PC-9 (cell line): ENCODE data around the gene CNIH3. TPM values are rescaled to one million over a fixed set of nuclear protein-coding genes. Genes with fewer than 3 reads are reported as not detected.

ENCODE experiments used
- BruUV-seq: library from RNA; stranded (reverse); fragments of 400-500 nt; replicated peaks from 2 replicates; lab custom pipeline; 2021; lab: Mats Ljungman, UMichigan
- CTCF ChIA-PET: fragments of 300-600 bp; sonication (Branson Sonifier 250); formaldehyde crosslinking; loops from one replicate; lab custom pipeline; 2022; ENCODE audit warnings: antibody characterized with exemption; lab: Charles Lee
- POLR2A ChIA-PET: fragments of 300-600 bp; sonication (Branson Sonifier 250); formaldehyde crosslinking; loops from one replicate; lab custom pipeline; 2022; ENCODE audit warnings: antibody characterized with exemption; ENCODE audit not compliant: unreplicated experiment; lab: Charles Lee
- DNase-seq, 2 experiments: peaks; one replicate each; pipeline versions ENCODE4 v3.0.0 to v3.0.0-alpha.2; 2015 to 2022; ENCODE audit warnings: mixed read lengths in 1 of 2
- H2AFZ ChIP-seq: fragments of 200-600 bp; sonication (generic); 2 replicates; pipeline ENCODE4 v1.8.1; 2017; ENCODE audit warnings: antibody characterized with exemption
- H3F3A ChIP-seq: fragments of 200-600 bp; sonication (generic); 2 replicates; pipeline ENCODE4 v1.8.1; 2017; ENCODE audit warnings: antibody characterized with exemption, mild to moderate bottlenecking, low read depth; ENCODE audit not compliant: insufficient read depth
- H3K27ac ChIP-seq: fragments of 200-600 bp; sonication (generic); 2 replicates; pipeline ENCODE4 v1.6.1; 2016; ENCODE audit warnings: mixed run types
- H3K27me3 ChIP-seq: fragments of 200-600 bp; sonication (generic); 2 replicates; pipeline ENCODE4 v1.6.1; 2016; ENCODE audit warnings: low read depth, mixed run types; ENCODE audit not compliant: insufficient read depth
- H3K36me3 ChIP-seq: fragments of 200-600 bp; sonication (generic); 2 replicates; pipeline ENCODE4 v1.6.1; 2016; ENCODE audit warnings: low read depth, mixed run types
- H3K4me1 ChIP-seq: fragments of 200-600 bp; sonication (generic); replicated peaks from 2 replicates; pipeline ENCODE4 v1.6.1; 2016; ENCODE audit warnings: mixed run types; ENCODE audit not compliant: insufficient read depth
- H3K4me2 ChIP-seq: fragments of 200-600 bp; sonication (generic); 2 replicates; pipeline ENCODE4 v1.6.1; 2017; ENCODE audit warnings: mixed run types
- H3K4me3 ChIP-seq: fragments of 200-600 bp; sonication (generic); 2 replicates; pipeline ENCODE4 v1.6.1; 2016; ENCODE audit warnings: mixed run types
- H3K79me2 ChIP-seq: fragments of 200-600 bp; sonication (generic); 2 replicates; pipeline ENCODE4 v1.6.1; 2017; ENCODE audit warnings: low read depth, mixed run types
- H3K9me2 ChIP-seq: fragments of 200-600 bp; sonication (generic); 2 replicates; pipeline ENCODE4 v1.8.1; 2017; ENCODE audit warnings: mild to moderate bottlenecking; ENCODE audit not compliant: insufficient read depth
- H3K9me3 ChIP-seq: fragments of 200-600 bp; sonication (generic); 2 replicates; pipeline ENCODE4 v1.8.1; 2016; ENCODE audit warnings: low read depth; ENCODE audit not compliant: insufficient read depth
- H4K20me1 ChIP-seq: fragments of 200-600 bp; sonication (generic); 2 replicates; pipeline ENCODE4 v1.8.1; 2017; ENCODE audit not compliant: insufficient read depth
- EZH2 ChIP-seq: fragments of 200-600 bp; sonication (generic); IDR thresholded peaks from 2 replicates; pipeline ENCODE4 v1.8.0; 2017; ENCODE audit warnings: antibody characterized with exemption, low read depth
- intact Hi-C: fragments of 100-400 bp; cut with micrococcal nuclease; formaldehyde crosslinking; loops from one replicate; pipeline ENCODE4 v1.10.0; 2022; ENCODE audit not compliant: unreplicated experiment
- total RNA-seq: library from RNA; stranded (reverse); gene quantifications from 2 replicates; pipeline ENCODE4 v1.2.3, GENCODE V29; 2021
- TF ChIP-seq, protein P1 (sequence below): fragments of 200-600 bp; sonication (generic); conservative IDR thresholded peaks from 2 replicates; pipeline ENCODE4 v1.6.1; 2017; ENCODE audit warnings: mixed run types, antibody characterized with exemption, mild to moderate bottlenecking, moderate library complexity

CNIH3 gene
- total RNA-seq, 1 experiment from 2014 or later, result 8.4 TPM

DNA sequence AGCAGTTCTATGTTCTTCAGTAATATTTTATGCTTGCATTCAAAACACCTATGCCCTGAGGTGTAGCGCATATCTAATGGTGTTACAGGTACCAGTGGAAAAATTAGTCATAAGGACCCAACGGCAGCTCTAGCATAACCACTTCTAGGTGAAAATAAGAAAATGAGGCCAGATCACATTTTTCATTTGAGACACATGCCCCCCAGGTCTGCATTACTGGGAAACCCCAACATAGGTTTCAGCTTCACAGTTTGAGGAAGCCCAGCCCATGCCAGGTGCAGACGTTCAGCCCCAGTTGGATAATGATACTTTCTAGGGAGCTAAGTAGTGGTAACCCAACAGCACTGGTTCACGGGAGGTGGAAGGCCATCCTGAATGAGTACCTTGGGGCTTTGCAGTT, 129.8 kb downstream of the CNIH3 start:
- H3K9me2 ChIP-seq, result no peaks in the 10 kb centered on the region
- intact Hi-C loops, result no loop called here
- no peaks in the 10 kb centered on the region for H3F3A ChIP-seq
- CTCF ChIA-PET, result no interaction called here
- no peak for DNase-seq
- no peak overlapping the region for H3K4me2 ChIP-seq
- no peak overlapping the region for H2AFZ ChIP-seq
- POLR2A ChIA-PET, result no interaction called here
- H3K4me1 ChIP-seq, result no peaks in the 10 kb centered on the region
- no peaks in the 10 kb centered on the region for H3K27me3 ChIP-seq
- H3K4me3 ChIP-seq, result no peak overlapping the region
- TF ChIP-seq EZH2, result no peak
- TF ChIP-seq, protein P1, sequence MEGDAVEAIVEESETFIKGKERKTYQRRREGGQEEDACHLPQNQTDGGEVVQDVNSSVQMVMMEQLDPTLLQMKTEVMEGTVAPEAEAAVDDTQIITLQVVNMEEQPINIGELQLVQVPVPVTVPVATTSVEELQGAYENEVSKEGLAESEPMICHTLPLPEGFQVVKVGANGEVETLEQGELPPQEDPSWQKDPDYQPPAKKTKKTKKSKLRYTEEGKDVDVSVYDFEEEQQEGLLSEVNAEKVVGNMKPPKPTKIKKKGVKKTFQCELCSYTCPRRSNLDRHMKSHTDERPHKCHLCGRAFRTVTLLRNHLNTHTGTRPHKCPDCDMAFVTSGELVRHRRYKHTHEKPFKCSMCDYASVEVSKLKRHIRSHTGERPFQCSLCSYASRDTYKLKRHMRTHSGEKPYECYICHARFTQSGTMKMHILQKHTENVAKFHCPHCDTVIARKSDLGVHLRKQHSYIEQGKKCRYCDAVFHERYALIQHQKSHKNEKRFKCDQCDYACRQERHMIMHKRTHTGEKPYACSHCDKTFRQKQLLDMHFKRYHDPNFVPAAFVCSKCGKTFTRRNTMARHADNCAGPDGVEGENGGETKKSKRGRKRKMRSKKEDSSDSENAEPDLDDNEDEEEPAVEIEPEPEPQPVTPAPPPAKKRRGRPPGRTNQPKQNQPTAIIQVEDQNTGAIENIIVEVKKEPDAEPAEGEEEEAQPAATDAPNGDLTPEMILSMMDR, result no peak
- no TSS peak for BruUV-seq
- no peak overlapping the region for H3K27ac ChIP-seq
- no peaks in the 10 kb centered on the region for H3K9me3 ChIP-seq
- no peaks in the 10 kb centered on the region for H3K79me2 ChIP-seq
- no peaks in the 10 kb centered on the region for H4K20me1 ChIP-seq
- H3K36me3 ChIP-seq, result no peaks in the 10 kb centered on the region

DNA sequence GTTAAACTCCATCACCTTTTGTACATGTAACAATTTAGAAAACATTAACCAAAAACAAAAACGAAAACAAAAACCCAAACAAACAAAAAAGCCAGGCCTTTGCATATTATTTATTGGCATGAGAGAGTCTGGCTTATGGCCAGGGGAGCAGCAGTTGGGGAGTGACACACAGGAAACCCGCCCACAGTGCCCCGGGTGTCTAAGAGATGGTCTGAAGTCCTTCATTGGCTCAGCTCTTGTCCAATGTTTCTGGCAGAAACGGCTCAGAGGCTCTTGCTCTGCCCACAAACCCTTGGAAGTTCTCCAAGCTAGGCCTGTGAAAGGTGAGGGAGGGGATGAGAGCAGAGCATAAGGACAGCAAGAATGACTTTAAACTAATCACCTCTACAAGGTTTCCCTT, 131.5 kb downstream of the CNIH3 start:
- no peak overlapping the region for H2AFZ ChIP-seq
- no TSS peak for BruUV-seq
- H3K4me2 ChIP-seq, result no peak overlapping the region
- intact Hi-C loops, result no loop called here
- no peaks in the 10 kb centered on the region for H4K20me1 ChIP-seq
- POLR2A ChIA-PET, result no interaction called here
- H3K4me1 ChIP-seq, result no peaks in the 10 kb centered on the region
- H3F3A ChIP-seq, result no peaks in the 10 kb centered on the region
- no peaks in the 10 kb centered on the region for H3K9me2 ChIP-seq
- CTCF ChIA-PET, result no interaction called here
- H3K27me3 ChIP-seq, result no peaks in the 10 kb centered on the region
- no peak for DNase-seq
- TF ChIP-seq, protein P1, result no peak
- no peak for TF ChIP-seq EZH2
- no peaks in the 10 kb centered on the region for H3K36me3 ChIP-seq
- H3K27ac ChIP-seq, result no peak overlapping the region
- H3K79me2 ChIP-seq, result no peaks in the 10 kb centered on the region
- no peaks in the 10 kb centered on the region for H3K9me3 ChIP-seq
- no peak overlapping the region for H3K4me3 ChIP-seq

DNA sequence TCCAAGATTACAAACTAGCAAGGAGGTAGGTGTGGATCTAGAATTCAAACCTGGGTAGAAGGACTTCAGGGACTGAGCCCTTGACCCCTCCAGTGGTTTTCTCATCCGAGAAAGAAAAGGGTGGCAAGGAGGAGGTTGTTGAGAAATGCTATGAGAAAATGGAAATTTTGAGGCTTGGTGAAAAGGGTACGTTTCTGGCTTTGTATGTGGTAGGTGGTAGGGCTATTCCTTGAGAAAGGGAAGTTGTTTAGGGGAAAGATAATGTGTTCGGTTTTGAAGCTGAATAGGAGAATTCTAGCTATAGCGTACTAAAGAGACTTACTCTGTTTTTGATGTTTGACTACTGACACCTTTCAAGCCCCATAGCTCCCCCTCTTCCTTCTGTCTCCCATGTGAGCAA, 133.8 kb downstream of the CNIH3 start:
- TF ChIP-seq EZH2, result no peak
- TF ChIP-seq, protein P1, result no peak
- ChIA-PET CTCF (no interaction called here), POLR2A (no interaction called here)
- Histone ChIP-seq H3K4me3 (no peak overlapping the region), H2AFZ (no peak overlapping the region), H3K36me3 (no peaks in the 10 kb centered on the region), H3K4me2 (no peak overlapping the region), H4K20me1 (no peaks in the 10 kb centered on the region), H3K9me3 (no peaks in the 10 kb centered on the region), H3K27me3 (no peaks in the 10 kb centered on the region), H3K4me1 (no peaks in the 10 kb centered on the region), H3K27ac (no peak overlapping the region), H3K79me2 (no peaks in the 10 kb centered on the region), H3K9me2 (no peaks in the 10 kb centered on the region), H3F3A (no peaks in the 10 kb centered on the region)
- intact Hi-C loops, result no loop called here
- no peak for DNase-seq
- BruUV-seq, result no TSS peak
